DOHH2 (cell line): ENCODE results near the gene MS4A13.

Source experiments
- EZH2phosphoT487 ChIP-seq: fragments of 200-600 bp; sonication (generic); IDR thresholded peaks from 2 replicates; pipeline ENCODE4 v1.6.1; 2017; ENCODE audit warnings: borderline replicate concordance, mild to moderate bottlenecking, antibody characterized with exemption, low read length, moderate library complexity, mixed read lengths
- TF ChIP-seq, protein P1 (sequence below): fragments of 200-600 bp; sonication (generic); IDR thresholded peaks from one replicate; pipeline ENCODE4 v1.5.1; 2014; ENCODE audit warnings: antibody characterized with exemption, mild to moderate bottlenecking, low read depth, low read length; ENCODE audit not compliant: poor library complexity, severe bottlenecking

GRCh38 chr11:60482361-60482760, 32.8 kb upstream of the MS4A13 start:
- TF ChIP-seq, protein P1, sequence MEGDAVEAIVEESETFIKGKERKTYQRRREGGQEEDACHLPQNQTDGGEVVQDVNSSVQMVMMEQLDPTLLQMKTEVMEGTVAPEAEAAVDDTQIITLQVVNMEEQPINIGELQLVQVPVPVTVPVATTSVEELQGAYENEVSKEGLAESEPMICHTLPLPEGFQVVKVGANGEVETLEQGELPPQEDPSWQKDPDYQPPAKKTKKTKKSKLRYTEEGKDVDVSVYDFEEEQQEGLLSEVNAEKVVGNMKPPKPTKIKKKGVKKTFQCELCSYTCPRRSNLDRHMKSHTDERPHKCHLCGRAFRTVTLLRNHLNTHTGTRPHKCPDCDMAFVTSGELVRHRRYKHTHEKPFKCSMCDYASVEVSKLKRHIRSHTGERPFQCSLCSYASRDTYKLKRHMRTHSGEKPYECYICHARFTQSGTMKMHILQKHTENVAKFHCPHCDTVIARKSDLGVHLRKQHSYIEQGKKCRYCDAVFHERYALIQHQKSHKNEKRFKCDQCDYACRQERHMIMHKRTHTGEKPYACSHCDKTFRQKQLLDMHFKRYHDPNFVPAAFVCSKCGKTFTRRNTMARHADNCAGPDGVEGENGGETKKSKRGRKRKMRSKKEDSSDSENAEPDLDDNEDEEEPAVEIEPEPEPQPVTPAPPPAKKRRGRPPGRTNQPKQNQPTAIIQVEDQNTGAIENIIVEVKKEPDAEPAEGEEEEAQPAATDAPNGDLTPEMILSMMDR: no peak
- TF ChIP-seq EZH2phosphoT487: no peak
